Measurements from ENCODE around the gene GRID1. TPM values are rescaled to one million over a fixed set of nuclear protein-coding genes. Genes with fewer than 3 reads are reported as not detected.

The GRID1 gene
- total and polyA plus RNA-seq, 9 of the 15 experiments (the other 6 are each of a cell fraction or from before 2014, with no cell fraction given), result 0.01 to 7.2 (median 1.2) TPM

GRCh38 chr10:86306628-86307278 is 59.8 kb downstream of the GRID1 start:
- H3K9ac ChIP-seq (ENCODE audit: insufficient read depth in 1 of 2, low read depth in 2 of 2, low read length in 2 of 2), result no peak overlapping the region
- H3K27ac ChIP-seq (ENCODE audit: extremely low read depth, low read depth, low read length), result no peak overlapping the region
- H3K4me3 ChIP-seq, result no peak overlapping the region
- peak; percentile 5 to 15 (median 10) for DNase-seq (ENCODE audit: extremely low read depth in 1 of 4, low spot score in 3 of 4)
- ATAC-seq, result 0 out of 3 replicates have a peak, but pooled peaks have one; percentile 44
- H2AFZ ChIP-seq (ENCODE audit: low read depth, low read length), result no peak overlapping the region
- no peaks in the 10 kb centered on the region for H4K20me1 ChIP-seq (replicated peaks; ENCODE audit: control insufficient read depth, insufficient read depth, low read length)
- H3K27me3 ChIP-seq (ENCODE audit: control insufficient read depth in 2 of 2, insufficient read depth in 2 of 2, low read length in 2 of 2), result no peaks in the 10 kb centered on the region
- H3K9me3 ChIP-seq (replicated peaks; ENCODE audit: control insufficient read depth, insufficient read depth, low read depth, low read length), result no peaks in the 10 kb centered on the region
- no peak for FAIRE-seq
- H3K4me2 ChIP-seq (ENCODE audit: insufficient read depth, low read length), result no peak overlapping the region
- 0% methylated on average over 5 of the region's 6 CpGs for WGBS (ENCODE audit: insufficient coverage, low coverage, missing lambda C conversion rate)
- no peaks in the 10 kb centered on the region for H3K79me2 ChIP-seq (ENCODE audit: control insufficient read depth, insufficient read depth, low read length)
- ChIA-PET CTCF (ENCODE audit: low intra/inter-chr PET ratio) (no interaction called here), POLR2A (interaction anchor here (0.6 to 1.0 kb wide), 2 partner anchors 9 to 284 kb away, joined by 3 to 5 read pairs; no protein-coding TSS in a partner anchor)
- in situ Hi-C loops (cut with MboI), result no loop called here
- intact Hi-C loops (cut with micrococcal nuclease), result no loop called here
- no peaks in the 10 kb centered on the region for H3K36me3 ChIP-seq (ENCODE audit: control insufficient read depth, insufficient read depth, low read length)
- no TSS peak for BruUV-seq (replicated peaks)
- H3K9me1 ChIP-seq (ENCODE audit: control insufficient read depth, insufficient read depth, low read length), result no peaks in the 10 kb centered on the region
- no peaks in the 10 kb centered on the region for H3K4me1 ChIP-seq (replicated peaks in 1 of 2; ENCODE audit: control insufficient read depth in 2 of 2, insufficient read depth in 2 of 2, low read length in 2 of 2)
- peak; percentile 96 for TF ChIP-seq REST (IDR thresholded peaks at IDR 0.05; ENCODE audit: borderline replicate concordance)
- TF ChIP-seq REST (CRISPR knock-in tag; IDR thresholded peaks at IDR 0.05; ENCODE audit: low read depth), result peak; percentile 90
- no peak for TF ChIP-seq POLR2AphosphoS2 (IDR thresholded peaks at IDR 0.05; ENCODE audit: low read length)
- no peak for TF ChIP-seq ZBTB2 (IDR thresholded peaks at IDR 0.05)
- TF ChIP-seq CUX1 (CRISPR knock-in tag; IDR thresholded peaks at IDR 0.05), result no peak
- TF ChIP-seq ETV1 (tag; conservative IDR thresholded peaks at IDR 0.05; ENCODE audit: low read depth), result no peak
- TF ChIP-seq FUS (optimal IDR thresholded peaks at IDR 0.05; ENCODE audit: low read depth, low read length), result no peak
